SK-N-SH (cell line): ENCODE measurements around the gene TTC9.

Experiments used
- CTCF ChIP-seq: fragments of 200-600 bp; sonication (generic); IDR thresholded peaks from 2 replicates; pipeline ENCODE4 v1.6.1; 2017; ENCODE audit warnings: antibody characterized with exemption, mild to moderate bottlenecking, moderate library complexity
- EZH2phosphoT487 ChIP-seq: fragments of 200-600 bp; sonication (generic); IDR thresholded peaks from 2 replicates; pipeline ENCODE4 v1.6.1; 2017; ENCODE audit warnings: low read depth, mixed run types, mild to moderate bottlenecking, antibody characterized with exemption, moderate library complexity, borderline replicate concordance
- GATA2 ChIP-seq: sonication (generic); formaldehyde crosslinking; IDR thresholded peaks from 2 replicates; pipeline ENCODE4 v1.5.0; 2020; ENCODE audit warnings: mild to moderate bottlenecking, missing genetic modification reagents
- MAX ChIP-seq: IDR thresholded peaks from 2 replicates; pipeline ENCODE4 v1.4.0; 2012; ENCODE audit warnings: low read depth
- RFX5 ChIP-seq: IDR thresholded peaks from 2 replicates; pipeline ENCODE4 v1.6.1; 2012; ENCODE audit warnings: mild to moderate bottlenecking, improper control_type of control experiment, low read length

- no peak for TF ChIP-seq EZH2phosphoT487
- no peak for TF ChIP-seq CTCF
- no peak for TF ChIP-seq RFX5
- no peak for TF ChIP-seq MAX
- no peak for TF ChIP-seq GATA2 (CRISPR knock-in tag)
Measured at GRCh38 chr14:70698288-70698687, 56.6 kb downstream of the TTC9 start.
